ENCODE data around the gene IL22RA1.

DNA sequence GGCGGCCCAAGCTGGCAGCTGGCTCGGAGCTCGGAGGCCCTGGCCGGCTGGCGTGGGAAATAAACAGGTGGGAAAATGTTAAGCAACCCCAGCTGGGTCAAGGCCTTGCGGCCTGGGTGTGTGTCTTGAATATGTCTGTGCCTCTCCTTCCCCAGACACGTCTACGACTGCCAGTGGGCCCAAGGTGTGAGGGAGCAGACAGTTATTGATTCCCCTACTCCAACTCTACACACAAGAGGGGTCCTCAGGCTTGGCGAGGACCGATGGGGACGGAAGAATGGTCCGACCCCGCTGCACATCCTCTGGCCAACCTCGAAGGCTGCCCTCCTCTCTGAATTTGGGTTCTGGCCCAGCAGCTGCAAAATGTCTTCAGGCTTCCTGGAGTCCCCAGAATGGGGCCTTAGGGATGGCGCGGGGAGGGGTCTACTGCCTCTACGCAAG, 2.2 kb downstream of the IL22RA1 start:
- no peak for TF ChIP-seq OSR1 (CRISPR knock-in tag; IDR thresholded peaks at IDR 0.05)
- TF ChIP-seq ZFP30 (CRISPR knock-in tag; IDR thresholded peaks at IDR 0.05) = no peak
- TF ChIP-seq SNAI2 (CRISPR knock-in tag; IDR thresholded peaks at IDR 0.05) = no peak
- no peak for TF ChIP-seq TCF4 (CRISPR knock-in tag; IDR thresholded peaks at IDR 0.05; ENCODE audit: borderline replicate concordance)
- TF ChIP-seq ARNTL (CRISPR knock-in tag; IDR thresholded peaks at IDR 0.05; ENCODE audit: borderline replicate concordance, low read depth) = no peak
- no peak for TF ChIP-seq GLIS3 (CRISPR knock-in tag; IDR thresholded peaks at IDR 0.05)
- TF ChIP-seq PATZ1 (CRISPR knock-in tag; IDR thresholded peaks at IDR 0.05; ENCODE audit: borderline replicate concordance) = no peak

Data from SK-N-SH treated with all-trans-retinoic acid at 6 μM for 48 hours (cell line).